GM19023 (cell line): Measurements from ENCODE around the gene PYHIN1.

Source experiments
- ATAC-seq: cut with Tn5 transposase; IDR thresholded peaks from one replicate; pipeline ENCODE4 v1.9.1; 2021; ENCODE audit warnings: mild to moderate bottlenecking, moderate library complexity; ENCODE audit not compliant: unreplicated experiment

Gene PYHIN1

DNA sequence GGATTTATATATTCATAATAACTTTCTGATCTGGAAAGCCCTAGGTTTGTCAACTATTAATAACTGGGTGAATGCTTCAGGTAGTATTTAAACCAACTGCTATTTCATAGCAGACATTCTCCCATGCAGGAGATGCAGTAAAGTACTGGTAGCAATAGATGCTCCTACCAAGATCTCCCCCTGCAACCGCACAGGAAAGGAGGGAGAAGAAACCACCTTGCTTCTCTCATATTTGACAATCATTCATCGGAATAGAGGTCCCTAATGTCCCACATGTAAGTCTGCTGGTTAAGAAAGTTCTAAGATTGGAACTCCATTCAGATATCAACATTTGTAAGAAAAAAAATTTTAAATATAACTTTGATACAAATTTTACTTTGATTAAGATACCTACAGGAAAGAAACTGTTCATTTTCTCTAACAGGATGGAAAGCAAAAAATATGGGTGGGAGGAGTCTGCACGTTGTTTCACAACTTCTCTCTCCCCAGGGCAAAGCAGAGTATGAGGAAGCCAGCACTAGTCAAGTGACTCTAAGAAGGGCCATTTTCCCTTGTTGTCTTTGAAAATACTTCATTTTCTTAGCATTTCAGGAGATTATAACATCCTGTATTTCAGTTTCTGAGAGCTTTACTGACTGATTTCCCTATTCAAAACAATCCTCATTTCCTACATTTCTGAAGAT lies at the start of gene PYHIN1:
Gene PYHIN1 (plus strand): TSS at position 498 of the 683 bp plus-strand sequence. CDS start 5,359 bp downstream, outside the sequence.
- no peak for ATAC-seq

DNA sequence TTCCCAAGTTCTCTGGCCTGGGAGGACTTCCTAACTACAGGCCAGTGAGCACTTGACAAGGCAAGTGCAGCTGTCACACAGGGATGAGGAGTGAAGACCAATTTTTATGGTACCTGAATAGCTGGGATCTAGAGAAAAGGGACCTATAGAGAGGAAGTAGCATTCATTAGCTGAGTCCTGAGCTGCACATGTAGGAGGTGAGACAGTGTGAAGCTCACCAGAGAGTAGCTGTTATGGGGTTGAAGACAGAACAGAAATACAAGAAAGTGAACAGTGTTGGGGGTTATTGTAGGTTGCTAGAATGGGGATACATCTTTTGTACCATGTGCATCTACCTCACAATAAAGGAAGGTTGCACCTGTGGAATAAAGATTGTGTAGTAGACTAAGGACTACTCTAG lies 37.7 kb upstream of the PYHIN1 start:
- no peak for ATAC-seq

DNA sequence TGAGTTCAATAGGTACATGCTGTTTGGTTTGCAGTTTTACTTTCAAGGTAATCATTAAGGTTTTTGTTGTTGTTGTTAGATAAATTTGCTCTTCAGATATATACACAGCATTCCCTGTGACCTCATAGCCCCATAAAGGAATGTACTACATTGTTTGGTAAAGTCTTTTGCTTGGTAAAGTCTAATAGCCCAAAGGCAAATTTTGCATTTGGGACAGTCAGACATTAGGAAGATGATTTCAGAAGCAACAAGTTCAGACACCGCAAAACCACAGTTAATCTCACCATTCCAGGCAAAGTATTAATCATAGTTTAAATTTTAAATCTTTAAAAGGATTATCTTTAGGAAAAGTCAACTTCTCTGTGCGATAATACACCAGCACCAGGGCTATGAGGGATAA lies 32.6 kb upstream of the PYHIN1 start:
- ATAC-seq, result no peak

DNA sequence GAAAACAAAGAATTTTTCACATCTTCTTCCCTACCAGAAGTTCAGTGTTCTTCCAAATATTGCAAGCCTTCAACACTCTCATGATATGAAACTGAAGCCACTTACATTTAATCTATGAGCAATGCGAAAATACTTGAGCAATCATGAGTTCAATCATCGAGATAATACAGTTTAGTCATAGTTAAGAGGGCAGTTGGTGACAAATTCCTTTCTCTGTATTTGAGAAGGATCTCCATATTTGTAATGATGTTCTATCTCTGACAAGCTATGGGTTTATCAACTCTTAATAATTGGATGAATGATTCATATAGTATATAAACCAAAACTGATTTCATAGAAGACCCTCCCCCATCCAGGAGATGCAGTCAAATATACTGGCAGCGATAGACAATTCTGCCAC lies 29.7 kb upstream of the PYHIN1 start:
- no peak for ATAC-seq

DNA sequence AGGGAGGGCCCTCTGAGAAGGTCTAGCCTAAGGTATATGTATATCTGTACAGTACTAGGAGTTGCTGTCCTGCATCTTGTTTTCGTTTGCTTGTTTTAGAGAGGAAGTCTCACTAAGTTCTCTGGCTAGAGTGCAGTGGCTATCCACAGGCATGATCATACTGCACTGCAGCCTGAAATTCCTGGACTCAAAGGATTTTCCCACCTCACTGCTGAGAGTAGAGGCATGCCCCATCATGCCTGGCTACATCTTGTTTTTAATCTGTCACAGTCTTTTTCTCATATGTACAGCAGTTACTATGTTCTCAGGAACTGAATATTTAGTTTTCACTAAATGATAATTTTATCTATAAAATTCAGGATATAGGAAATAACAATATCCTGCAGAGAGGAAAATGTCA lies 15.3 kb upstream of the PYHIN1 start:
- no peak for ATAC-seq

DNA sequence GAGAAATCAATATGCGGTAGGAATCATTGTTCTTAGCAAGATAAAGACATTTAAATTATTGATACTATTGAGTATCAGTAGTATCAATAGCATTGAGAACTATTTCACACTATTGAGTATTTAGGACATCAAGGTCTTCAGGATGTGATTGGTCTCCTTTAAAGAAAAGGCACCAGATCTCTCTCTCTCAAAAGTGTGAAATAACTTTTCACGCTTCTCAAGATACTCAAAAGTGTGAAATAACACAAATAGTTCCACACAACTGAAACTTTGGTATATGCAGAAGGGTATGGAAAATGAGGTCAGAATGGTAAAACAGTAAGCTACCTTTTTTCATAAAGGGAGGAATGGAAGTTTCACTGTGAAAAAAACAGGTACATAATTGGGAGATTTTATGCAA lies 6.7 kb upstream of the PYHIN1 start:
- ATAC-seq, result no peak

DNA sequence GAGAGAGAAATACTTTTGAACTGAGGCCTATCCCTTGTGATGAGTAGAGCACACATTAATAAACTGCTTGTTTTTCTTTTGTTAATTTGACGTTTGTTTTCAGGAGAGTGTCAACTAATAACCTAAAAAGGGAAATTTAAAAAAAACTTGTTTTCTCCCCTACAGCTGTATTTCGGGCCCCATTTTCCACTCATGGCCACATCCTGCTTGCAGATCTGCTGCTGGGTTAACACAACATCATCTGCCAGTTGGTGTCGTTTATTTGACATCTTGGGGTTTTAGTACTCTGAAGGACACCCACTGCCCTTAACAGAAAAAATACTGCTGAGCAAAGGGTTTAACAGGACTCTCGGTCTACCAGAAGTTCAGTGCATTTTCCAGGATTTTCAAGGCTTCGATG lies 848 bp upstream of the PYHIN1 start:
- no peak for ATAC-seq

DNA sequence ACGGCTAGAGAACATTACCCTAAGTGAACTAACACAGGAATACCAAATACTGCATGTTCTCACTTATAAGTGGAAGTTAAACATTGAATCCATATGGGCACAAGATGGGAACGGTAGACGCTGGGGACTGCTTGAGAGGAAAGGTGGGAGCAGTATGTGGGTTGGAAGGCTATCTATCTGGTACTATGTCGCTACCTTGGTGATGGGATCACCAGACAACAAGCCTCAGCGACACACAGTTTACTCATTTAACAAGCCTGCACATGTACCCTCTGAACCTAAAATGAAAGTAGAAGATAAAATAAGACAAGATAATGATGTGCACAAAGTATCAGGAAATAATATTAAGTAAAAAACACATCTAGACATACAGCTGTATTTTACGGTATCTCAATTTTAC lies 819 bp downstream of the PYHIN1 start:
- ATAC-seq, result no peak

DNA sequence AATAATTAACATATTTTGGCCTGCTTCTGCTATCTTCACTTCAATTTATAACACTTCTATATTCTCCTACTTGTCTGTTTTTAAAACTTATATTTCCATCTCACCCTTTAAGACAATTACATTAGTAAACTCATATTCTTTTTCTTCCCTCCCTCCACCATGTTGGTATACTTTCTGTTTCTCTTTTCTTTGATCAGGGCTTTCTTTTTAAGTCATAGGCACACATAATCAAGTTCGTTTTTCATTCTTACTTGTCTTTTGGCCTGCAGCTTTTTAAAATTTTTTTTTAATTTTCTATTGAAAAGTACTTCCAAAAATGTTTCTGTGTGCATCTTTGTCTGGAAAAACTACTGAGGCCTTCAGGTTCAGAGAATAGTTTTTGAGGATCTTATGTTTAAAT lies 2.3 kb downstream of the PYHIN1 start:
- ATAC-seq, result no peak

DNA sequence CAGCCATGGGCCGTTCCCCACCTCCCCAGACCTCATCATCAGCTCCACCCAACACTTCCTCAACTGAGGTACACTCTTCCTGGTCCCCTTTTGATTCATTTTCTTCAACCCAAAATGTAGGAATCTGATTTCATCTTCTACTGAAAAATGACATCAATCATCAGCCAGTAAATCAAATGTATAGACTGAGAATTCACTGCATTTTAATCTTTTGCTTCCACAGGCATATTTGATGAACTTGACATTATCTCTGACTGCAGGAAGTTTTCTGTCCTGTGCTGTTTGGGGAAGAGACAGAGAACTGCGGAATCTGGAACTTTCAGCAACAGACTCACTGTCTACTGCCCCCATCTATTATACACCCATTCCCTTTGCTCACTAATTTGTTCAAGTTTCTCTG lies 7.8 kb downstream of the PYHIN1 start:
- ATAC-seq, result no peak

DNA sequence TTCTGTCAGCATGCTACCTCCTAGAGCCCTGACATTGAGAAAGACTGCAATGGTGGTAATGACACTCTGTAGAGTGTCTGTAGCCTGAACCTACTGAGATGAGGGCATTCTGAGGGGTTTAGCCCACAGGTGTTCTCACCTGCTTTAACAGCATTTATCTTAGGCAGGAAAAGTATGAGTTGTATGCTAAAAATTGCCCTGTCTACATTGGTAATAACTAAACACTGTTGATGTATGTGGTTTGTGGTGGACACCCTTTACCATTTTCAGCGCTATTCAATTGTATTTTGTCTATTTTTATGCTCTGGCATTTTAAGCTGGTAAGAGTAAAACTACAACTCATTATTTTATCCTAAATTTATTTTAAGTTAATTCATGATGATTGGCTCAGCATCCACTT lies 10.0 kb downstream of the PYHIN1 start:
- ATAC-seq, result no peak

DNA sequence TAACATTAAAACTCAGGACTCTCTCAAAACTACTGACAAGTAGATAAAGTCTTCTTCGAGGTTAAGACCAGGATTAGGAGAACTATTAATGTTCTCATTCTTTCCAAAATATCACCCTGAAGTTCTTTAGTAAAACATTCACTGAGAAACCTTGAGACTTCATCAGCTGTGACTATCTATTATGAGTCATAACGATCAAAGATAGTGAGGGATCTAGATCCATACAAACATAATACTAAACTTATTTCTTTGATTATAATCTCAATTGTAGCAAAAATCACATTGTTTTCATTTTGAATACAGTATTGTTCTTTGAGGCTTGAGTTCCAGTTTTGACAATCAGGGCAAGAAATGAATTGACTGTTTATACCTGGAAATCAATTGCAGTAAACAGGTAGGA lies 11.1 kb downstream of the PYHIN1 start:
- ATAC-seq, result no peak

DNA sequence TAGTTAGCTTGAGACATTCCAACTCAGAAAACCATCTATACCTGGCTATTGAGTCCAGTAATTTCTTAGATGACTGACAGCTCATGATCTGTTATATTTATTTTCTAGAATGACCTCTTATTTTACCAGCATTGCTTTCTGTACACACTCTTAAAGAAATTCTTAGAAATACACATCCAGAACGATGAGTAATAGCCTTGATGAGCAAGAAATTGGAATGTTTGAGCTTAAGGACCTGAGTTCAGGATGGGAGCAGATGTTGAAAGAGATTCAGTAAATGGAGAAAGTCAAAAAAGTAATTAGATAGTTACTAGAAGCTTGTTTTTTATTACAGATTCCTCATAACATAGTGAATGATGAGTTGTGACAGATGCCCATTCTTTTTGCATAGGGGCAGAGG lies 11.7 kb downstream of the PYHIN1 start:
- no peak for ATAC-seq

DNA sequence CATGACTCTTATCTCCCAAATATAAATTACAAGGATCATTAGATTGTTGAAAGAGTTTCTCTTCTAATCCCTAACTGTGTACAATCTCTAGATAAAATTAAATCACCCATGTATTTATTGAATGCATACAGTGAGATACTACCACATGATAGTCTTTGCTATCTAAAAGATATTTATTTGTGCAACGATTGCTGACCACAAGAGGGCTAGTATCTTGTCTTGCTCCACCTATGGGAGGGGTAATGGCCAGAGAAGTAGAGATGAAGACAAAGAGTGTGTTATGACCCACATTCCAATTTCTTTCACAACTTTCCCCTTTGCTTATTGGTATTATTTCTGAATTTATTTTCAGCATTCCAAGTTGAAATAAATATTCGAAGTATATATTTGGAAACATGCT lies 13.7 kb downstream of the PYHIN1 start:
- no peak for ATAC-seq

DNA sequence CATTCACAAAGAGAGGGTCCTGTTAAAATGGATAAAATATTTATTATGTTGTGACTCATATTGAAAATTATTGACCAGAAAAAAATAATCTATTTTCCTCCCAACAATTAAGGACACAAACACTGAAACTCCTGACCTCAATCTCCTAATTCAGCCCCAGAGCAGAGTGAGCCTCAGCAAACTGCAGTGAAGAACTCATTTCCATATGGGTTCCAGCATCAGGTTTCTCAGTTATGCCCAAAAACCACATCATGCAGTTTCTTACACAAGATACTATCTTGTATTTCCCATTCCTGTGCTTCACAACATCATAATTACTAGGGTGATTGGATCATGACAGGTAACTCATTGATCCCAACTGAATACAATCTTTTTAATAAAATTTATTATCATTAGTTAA lies 15.4 kb downstream of the PYHIN1 start:
- no peak for ATAC-seq

DNA sequence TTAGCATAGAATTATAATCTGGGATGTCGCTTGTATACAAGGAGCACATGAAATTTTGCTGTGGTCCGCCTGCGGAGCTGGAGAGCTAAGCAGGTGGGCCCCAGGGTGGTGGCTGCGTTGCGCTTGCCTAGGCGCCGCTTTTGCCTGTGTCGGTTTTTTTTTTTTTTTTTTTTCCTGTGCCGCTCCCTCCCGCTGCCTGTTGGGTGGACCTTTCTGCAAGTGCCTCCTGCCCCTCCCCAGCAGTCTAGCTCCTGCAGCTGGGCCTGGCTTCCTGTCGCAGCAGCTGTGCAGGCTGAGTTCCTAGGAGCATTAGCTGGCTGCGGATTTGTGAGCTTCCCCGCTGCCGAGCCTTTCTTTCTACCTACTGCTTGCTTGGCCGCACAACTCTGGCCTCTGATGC lies 20.6 kb downstream of the PYHIN1 start:
- ATAC-seq, result no peak

DNA sequence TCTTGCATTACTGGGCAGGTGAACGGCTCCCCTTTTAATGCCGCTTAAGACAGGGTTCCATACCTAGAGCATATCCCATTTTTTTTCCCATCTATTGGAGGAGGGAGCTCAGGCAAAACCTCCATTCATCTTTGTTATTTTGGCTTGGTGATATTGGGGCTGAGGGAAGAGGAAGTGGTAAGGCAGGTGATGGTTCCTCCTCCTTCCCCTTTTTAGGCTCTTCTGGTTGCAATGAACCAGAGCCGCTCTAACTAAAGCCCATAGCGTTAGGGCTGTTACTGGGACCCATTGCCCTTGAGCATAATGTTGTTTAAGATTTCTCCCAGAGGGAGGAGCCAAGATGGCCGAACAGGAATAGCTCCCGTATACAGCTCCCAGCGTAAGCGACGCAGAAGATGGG lies 21.1 kb downstream of the PYHIN1 start:
- ATAC-seq, result no peak

DNA sequence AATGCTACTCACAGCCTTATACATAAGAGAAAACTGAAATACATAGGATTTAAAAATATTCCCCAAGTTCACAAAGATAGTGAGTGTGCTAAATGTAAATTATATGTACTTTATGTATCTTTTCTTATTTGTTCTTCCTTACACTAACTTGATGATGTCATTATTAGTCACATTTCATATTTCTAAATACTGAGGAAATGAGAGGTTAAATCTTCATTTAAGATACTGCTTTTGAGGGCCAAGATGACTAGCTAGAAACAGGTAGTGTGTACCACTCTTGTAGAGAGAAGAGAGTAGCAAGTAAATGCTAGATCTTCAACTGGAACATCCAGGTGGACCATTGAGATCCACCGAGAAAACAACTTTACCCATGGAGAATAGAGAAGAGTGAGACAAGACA lies 29.8 kb downstream of the PYHIN1 start:
- ATAC-seq, result no peak

DNA sequence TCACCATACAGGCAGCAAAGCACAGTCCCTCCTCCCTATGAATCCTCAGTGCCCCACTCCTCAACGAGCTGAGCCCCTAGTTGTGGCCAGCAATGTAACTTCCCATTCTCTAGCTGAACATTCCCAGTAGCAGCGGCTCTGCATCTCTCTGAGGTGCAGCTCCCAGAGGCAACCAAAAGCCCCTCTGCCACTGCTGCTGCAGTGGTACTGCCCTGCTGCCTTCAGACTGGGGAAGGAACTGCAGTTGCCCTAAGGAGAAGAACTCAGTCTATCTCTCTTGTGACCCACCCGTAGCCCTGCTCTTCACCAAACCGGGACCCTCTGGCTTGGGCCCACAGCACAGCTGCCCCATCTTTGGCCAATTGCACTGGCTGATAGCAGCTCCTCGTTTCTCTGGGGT lies 31.6 kb downstream of the PYHIN1 start:
- ATAC-seq, result no peak

DNA sequence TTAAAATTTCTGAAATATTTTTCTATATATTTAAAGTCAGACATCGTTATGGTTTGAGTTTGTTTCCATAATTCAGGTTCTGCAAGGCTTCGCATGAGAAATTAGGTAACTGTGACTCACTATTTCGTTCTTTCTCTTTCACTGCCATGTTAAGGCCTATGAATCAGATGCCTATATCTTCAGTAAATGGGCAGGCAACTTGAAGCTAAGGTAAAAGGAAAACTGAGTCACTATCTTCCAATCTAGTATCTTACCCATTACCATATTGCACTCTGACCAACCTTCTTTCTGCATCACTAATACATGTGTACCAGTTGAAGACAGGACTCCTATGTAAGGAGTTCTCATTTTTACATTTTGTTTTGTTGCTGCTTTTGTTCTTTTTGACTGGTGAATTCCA lies 37.8 kb downstream of the PYHIN1 start:
- ATAC-seq, result no peak

DNA sequence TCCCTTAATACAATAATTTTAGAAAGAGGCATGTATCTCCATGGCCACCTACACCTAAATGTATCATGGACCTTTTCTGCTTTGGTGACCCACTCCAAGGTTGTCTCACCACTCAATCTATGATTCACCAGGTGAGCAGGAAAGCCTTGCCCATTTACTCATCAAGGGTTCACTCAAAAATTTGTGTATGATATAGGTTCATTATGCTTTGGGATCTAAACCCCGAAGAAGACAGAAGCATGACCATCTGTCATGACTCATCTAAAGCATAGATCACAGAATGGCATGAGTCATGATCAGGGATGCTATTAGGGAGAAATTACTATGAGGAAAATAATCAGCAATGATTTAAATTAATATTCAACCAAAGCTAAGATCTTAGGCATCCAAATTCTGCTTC lies 38.5 kb downstream of the PYHIN1 start:
- no peak for ATAC-seq

DNA sequence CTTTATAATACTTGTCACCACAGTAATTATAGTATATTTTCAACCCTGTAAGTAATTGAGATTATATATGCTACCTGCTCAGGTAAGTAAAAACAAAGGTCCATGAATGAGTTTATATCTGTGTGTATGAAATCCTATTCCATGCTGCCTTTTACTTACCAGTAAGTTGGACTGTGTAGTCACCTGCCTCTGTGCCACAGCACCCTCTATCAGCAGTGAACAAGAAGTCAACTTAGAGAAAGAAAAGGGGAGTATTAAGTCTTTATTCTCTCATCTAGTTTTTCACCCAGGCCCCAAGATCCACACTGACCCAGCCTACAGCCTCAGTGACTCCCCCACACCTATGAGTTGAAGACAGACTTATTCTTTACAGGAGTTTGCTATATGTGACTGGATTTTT lies 41.5 kb downstream of the PYHIN1 start:
- no peak for ATAC-seq

DNA sequence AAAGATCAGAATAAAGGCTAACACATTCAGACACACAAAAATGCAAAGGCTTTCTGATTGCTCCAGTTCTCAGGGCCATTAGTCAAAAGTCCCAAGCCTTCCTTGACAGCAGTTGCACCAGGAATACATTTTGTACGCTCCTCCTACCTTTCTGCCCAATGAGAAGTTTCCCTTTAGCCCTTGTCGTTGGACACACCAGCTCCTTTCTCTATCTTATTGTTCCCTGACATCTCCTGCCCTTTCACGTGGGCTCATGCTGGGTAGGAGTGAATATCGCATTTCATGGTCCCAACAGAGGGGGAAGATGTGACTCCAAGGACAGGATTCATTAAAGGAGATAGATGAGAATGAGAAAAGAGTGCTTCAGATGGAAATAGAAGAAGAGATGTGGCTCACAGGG lies 44.9 kb downstream of the PYHIN1 start:
- ATAC-seq, result no peak
